ENCODE data around the gene LCE2B. TPM values are rescaled to one million over a fixed set of nuclear protein-coding genes. Genes with fewer than 3 reads are reported as not detected.

Gene LCE2B
- total RNA-seq, 2 experiments from 2014 or later = not detected

- Mint-ChIP-seq H3K27ac (no peak overlapping the region), H3K4me3 (no peak overlapping the region), H3K4me1 (no peaks in the 10 kb centered on the region), H3K27me3 (peaks cover 24% of the 10 kb centered on the region), H3K36me3 (no peaks in the 10 kb centered on the region), H3K9me3 (ENCODE audit: low read depth) (no peaks in the 10 kb centered on the region)
- CTCF ChIA-PET = no interaction called here
- no peak for DNase-seq
- ATAC-seq = no peak
Measured at GRCh38 chr1:152679459-152679858, 6.5 kb upstream of the LCE2B start.

- H3K27me3 Mint-ChIP-seq = peaks cover 23% of the 10 kb centered on the region
- CTCF ChIA-PET = no interaction called here
- H3K27ac Mint-ChIP-seq = no peak overlapping the region
- H3K4me1 Mint-ChIP-seq = no peaks in the 10 kb centered on the region
- H3K36me3 Mint-ChIP-seq = no peaks in the 10 kb centered on the region
- ATAC-seq (no peak), DNase-seq (no peak)
- no peak overlapping the region for H3K4me3 Mint-ChIP-seq
- H3K9me3 Mint-ChIP-seq (ENCODE audit: low read depth) = no peaks in the 10 kb centered on the region
Measured at GRCh38 chr1:152681616-152682015, 4.3 kb upstream of the LCE2B start.

GRCh38 chr1:152683846-152684245 is 2.1 kb upstream of the LCE2B start:
- no peak overlapping the region for H3K27ac Mint-ChIP-seq
- no peak for DNase-seq
- H3K4me3 Mint-ChIP-seq = no peak overlapping the region
- H3K9me3 Mint-ChIP-seq (ENCODE audit: low read depth) = no peaks in the 10 kb centered on the region
- ATAC-seq = no peak
- no peaks in the 10 kb centered on the region for H3K4me1 Mint-ChIP-seq
- CTCF ChIA-PET = no interaction called here
- H3K27me3 Mint-ChIP-seq = peaks cover 17% of the 10 kb centered on the region
- H3K36me3 Mint-ChIP-seq = no peaks in the 10 kb centered on the region

- H3K36me3 Mint-ChIP-seq = no peaks in the 10 kb centered on the region
- CTCF ChIA-PET = no interaction called here
Measured at GRCh38 chr1:152697701-152698600, 12.0 kb downstream of the LCE2B start, which contains the start of gene LCE2A. TSS of gene LCE2A (plus strand) at chr1:152698345. CDS start at chr1:152698902, 557 bp downstream.

GRCh38 chr1:152699746-152700145 is 13.8 kb downstream of the LCE2B start:
- peaks cover 2% of the 10 kb centered on the region for H3K9me3 Mint-ChIP-seq (ENCODE audit: low read depth)
- no peaks in the 10 kb centered on the region for H3K36me3 Mint-ChIP-seq
- no peak for DNase-seq
- no peak for ATAC-seq
- H3K4me3 Mint-ChIP-seq = no peak overlapping the region
- CTCF ChIA-PET = no interaction called here
- peaks cover 22% of the 10 kb centered on the region for H3K27me3 Mint-ChIP-seq
- no peaks in the 10 kb centered on the region for H3K4me1 Mint-ChIP-seq
- H3K27ac Mint-ChIP-seq = no peak overlapping the region

More at GRCh38 chr1:152697701-152698600, 12.0 kb downstream of the LCE2B start, which contains the start of gene LCE2A:
- H3K27me3 Mint-ChIP-seq = peaks cover 9% of the 10 kb centered on the region
- H3K9me3 Mint-ChIP-seq (ENCODE audit: low read depth) = peaks cover 2% of the 10 kb centered on the region
- no peaks in the 10 kb centered on the region for H3K4me1 Mint-ChIP-seq
- ATAC-seq (no peak), DNase-seq (no peak)
- H3K27ac Mint-ChIP-seq = no peak within 1 kb of the TSS
- H3K4me3 Mint-ChIP-seq = no peak within 1 kb of the TSS

- no peaks in the 10 kb centered on the region for H3K36me3 Mint-ChIP-seq
Measured at GRCh38 chr1:152707860-152708259, 21.9 kb downstream of the LCE2B start, which contains the start of gene LCE4A. TSS of gene LCE4A (plus strand) at chr1:152708160. CDS start at chr1:152709076, 916 bp downstream.

GRCh38 chr1:152718238-152718637 is 32.3 kb downstream of the LCE2B start:
- Mint-ChIP-seq H3K4me1 (no peaks in the 10 kb centered on the region), H3K27ac (no peak overlapping the region), H3K36me3 (no peaks in the 10 kb centered on the region), H3K27me3 (peaks cover 4% of the 10 kb centered on the region), H3K9me3 (ENCODE audit: low read depth) (no peaks in the 10 kb centered on the region), H3K4me3 (no peak overlapping the region)
- no peak for DNase-seq
- ATAC-seq = no peak
- CTCF ChIA-PET = no interaction called here

More at GRCh38 chr1:152707860-152708259, 21.9 kb downstream of the LCE2B start, which contains the start of gene LCE4A:
- Mint-ChIP-seq H3K9me3 (ENCODE audit: low read depth) (no peaks in the 10 kb centered on the region), H3K27ac (no peak within 1 kb of the TSS), H3K4me3 (no peak within 1 kb of the TSS), H3K4me1 (no peaks in the 10 kb centered on the region), H3K27me3 (peaks cover 30% of the 10 kb centered on the region)
- ATAC-seq (no peak), DNase-seq (no peak)
- CTCF ChIA-PET = no interaction called here

GRCh38 chr1:152725261-152725660 is 39.3 kb downstream of the LCE2B start:
- Mint-ChIP-seq H3K27me3 (peaks cover 4% of the 10 kb centered on the region), H3K4me1 (no peaks in the 10 kb centered on the region), H3K4me3 (no peak overlapping the region), H3K36me3 (no peaks in the 10 kb centered on the region), H3K27ac (no peak overlapping the region), H3K9me3 (ENCODE audit: low read depth) (no peaks in the 10 kb centered on the region)
- no peak for ATAC-seq
- DNase-seq = no peak
- CTCF ChIA-PET = no interaction called here

GRCh38 chr1:152728986-152729385 is 43.1 kb downstream of the LCE2B start:
- Mint-ChIP-seq H3K27ac (no peak overlapping the region), H3K36me3 (no peaks in the 10 kb centered on the region), H3K9me3 (ENCODE audit: low read depth) (no peaks in the 10 kb centered on the region), H3K4me3 (no peak overlapping the region), H3K4me1 (no peaks in the 10 kb centered on the region), H3K27me3 (no peaks in the 10 kb centered on the region)
- CTCF ChIA-PET = no interaction called here
- no peak for DNase-seq
- ATAC-seq = no peak

- H3K36me3 Mint-ChIP-seq = no peaks in the 10 kb centered on the region
- H3K9me3 Mint-ChIP-seq (ENCODE audit: low read depth) = no peaks in the 10 kb centered on the region
- no peak overlapping the region for H3K27ac Mint-ChIP-seq
- no peak overlapping the region for H3K4me3 Mint-ChIP-seq
- no peaks in the 10 kb centered on the region for H3K27me3 Mint-ChIP-seq
- H3K4me1 Mint-ChIP-seq = no peaks in the 10 kb centered on the region
- DNase-seq (no peak), ATAC-seq (no peak)
- CTCF ChIA-PET = no interaction called here
Measured at GRCh38 chr1:152735648-152736047, 49.7 kb downstream of the LCE2B start.

Other genes with a start within 250 kb of the LCE2B start
- not detected for gene LCE5A, start 175.3 kb upstream of the LCE2B start, total RNA-seq
- gene CRCT1, start 171.6 kb upstream of the LCE2B start, total RNA-seq = not detected
- gene LCE3E, start 119.3 kb upstream of the LCE2B start, total RNA-seq = not detected
- gene LCE3D, start 105.6 kb upstream of the LCE2B start, total RNA-seq = not detected
- gene LCE3C, start 85.9 kb upstream of the LCE2B start, total RNA-seq = not detected
- gene LCE3B, start 72.3 kb upstream of the LCE2B start, total RNA-seq = not detected
- gene LCE3A, start 63.0 kb upstream of the LCE2B start, total RNA-seq = not detected
- gene LCE2D, start 22.7 kb upstream of the LCE2B start, total RNA-seq = not detected
- not detected for gene LCE2C, start 10.8 kb upstream of the LCE2B start, total RNA-seq
- gene LCE2A, start 12.2 kb downstream of the LCE2B start, total RNA-seq = not detected
- gene LCE4A, start 22.0 kb downstream of the LCE2B start, total RNA-seq = not detected
- not detected for gene KPRP, start 71.9 kb downstream of the LCE2B start, total RNA-seq
- not detected for gene LCE1F, start 89.0 kb downstream of the LCE2B start, total RNA-seq
- gene LCE1E, start 100.1 kb downstream of the LCE2B start, total RNA-seq = not detected
- not detected for gene LCE1D, start 110.6 kb downstream of the LCE2B start, total RNA-seq
- gene LCE1C, start 120.5 kb downstream of the LCE2B start, total RNA-seq = not detected
- not detected for gene LCE1B, start 125.8 kb downstream of the LCE2B start, total RNA-seq
- not detected for gene LCE1A, start 141.3 kb downstream of the LCE2B start, total RNA-seq
- gene LCE6A, start 156.7 kb downstream of the LCE2B start, total RNA-seq = not detected
- not detected for gene LCE7A, start 173.9 kb downstream of the LCE2B start, total RNA-seq
- gene SMCP, start 192.2 kb downstream of the LCE2B start, total RNA-seq = not detected
- not detected for gene IVL, start 222.4 kb downstream of the LCE2B start, total RNA-seq

Data from activated CD8-positive, alpha-beta memory T cell treated with anti-CD3 and anti-CD28 coated beads, Interleukin-2, amount 10 ng/mL, durations not matched to agents 7 days and 5 days (primary cell).